ENCODE data around the gene NCAPH2.

Gene NCAPH2

DNA sequence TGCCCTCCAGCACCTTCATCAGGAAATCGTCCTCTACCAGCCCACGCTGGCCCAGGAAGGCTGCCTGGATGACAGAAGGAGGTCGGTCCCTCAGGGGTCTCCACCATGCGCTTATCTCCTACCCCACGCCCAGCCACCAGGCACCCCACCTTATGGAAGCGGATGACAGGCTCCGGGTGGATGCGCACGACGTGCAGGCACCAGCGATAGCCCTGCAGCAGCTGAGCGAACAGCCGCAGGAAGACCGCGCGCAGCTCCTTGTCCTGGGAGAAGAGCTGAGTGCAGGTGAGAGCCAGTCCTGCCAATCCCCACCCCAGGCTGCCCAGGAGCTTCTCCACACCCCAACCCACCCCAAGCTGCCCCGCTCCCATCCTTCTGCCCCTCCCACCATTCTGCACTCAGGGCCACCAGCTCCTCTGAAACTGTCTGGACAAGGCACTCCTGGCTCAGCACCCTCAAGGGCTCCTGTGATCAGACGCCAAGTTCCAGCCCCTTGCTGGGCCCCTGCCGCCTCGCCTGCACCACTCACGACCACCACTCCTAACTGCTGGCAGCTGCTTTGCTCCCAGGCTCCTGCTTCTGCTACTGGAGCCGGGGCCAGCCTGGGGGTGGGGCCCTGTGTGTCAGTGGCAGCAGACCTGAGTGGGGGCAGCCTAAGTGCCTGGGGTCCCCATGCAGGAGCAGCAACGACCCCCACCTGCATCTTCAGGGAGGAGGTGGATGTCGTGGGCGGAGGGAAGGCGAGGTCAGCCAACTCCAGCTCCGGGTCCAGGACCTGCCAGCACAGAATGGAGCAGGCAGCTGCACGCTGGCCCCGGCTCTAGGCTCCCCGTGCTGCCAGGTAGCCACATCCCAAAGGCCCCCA, 42.7 kb upstream of the NCAPH2 start:
- H3K27ac ChIP-seq (replicated peaks; ENCODE audit: low read length): no peak overlapping the region
- H3K23ac ChIP-seq (ENCODE audit: low read depth, low read length, poor library complexity): peak overlapping the region; percentile 65
- H3K9ac ChIP-seq (ENCODE audit: low read depth, low read length, poor library complexity): no peak overlapping the region
- H3K4ac ChIP-seq (ENCODE audit: low read length): no peak overlapping the region
- peak overlapping the region; percentile 79 for H4K91ac ChIP-seq (ENCODE audit: low read depth, low read length, poor library complexity)
- H2AFZ ChIP-seq (ENCODE audit: low read length): no peak overlapping the region
- H2BK120ac ChIP-seq (ENCODE audit: low read depth, low read length): no peak overlapping the region
- no peak overlapping the region for H3K4me3 ChIP-seq (ENCODE audit: low read length in 2 of 2)
- no peak overlapping the region for H2BK5ac ChIP-seq (ENCODE audit: low read length)
- no peak overlapping the region for H2AK5ac ChIP-seq (ENCODE audit: low read depth, low read length)
- no peaks in the 10 kb centered on the region for H3K27me3 ChIP-seq (ENCODE audit: control insufficient read depth in 3 of 3, insufficient read depth in 3 of 3, low read depth in 1 of 3, low read length in 3 of 3)
- peaks cover 63 to 79% of the 10 kb centered on the region in 2 donors for H3K36me3 ChIP-seq (replicated peaks in 1 of 2; ENCODE audit: control insufficient read depth in 2 of 2, insufficient read depth in 2 of 2, low read length in 2 of 2)
- no peak overlapping the region for H3K4me2 ChIP-seq (ENCODE audit: insufficient read depth, low read length, poor library complexity, severe bottlenecking)
- DNase-seq (ENCODE audit: low spot score): no peak
- H3K14ac ChIP-seq (ENCODE audit: low read length): peak overlapping the region; percentile 56
- H3K79me1 ChIP-seq (ENCODE audit: low read depth, low read length): peaks cover 28% of the 10 kb centered on the region
- H3K9me3 ChIP-seq (replicated peaks in 1 of 2; ENCODE audit: control insufficient read depth in 2 of 2, insufficient read depth in 1 of 2, low read depth in 1 of 2, low read length in 2 of 2): no peaks in the 10 kb centered on the region
- H4K8ac ChIP-seq (ENCODE audit: low read depth, low read length): no peak overlapping the region
- no peak overlapping the region for H2BK12ac ChIP-seq (ENCODE audit: low read length)
- H3K18ac ChIP-seq (ENCODE audit: low read length): no peak overlapping the region
- no CpG with 5 or more reads among the region's 30 CpGs for WGBS, 2 donors (ENCODE audit: extremely low coverage in 2 of 2, insufficient read length in 2 of 2, insufficient replicate concordance in 1 of 2)
- no peak overlapping the region for H2BK15ac ChIP-seq (ENCODE audit: low read length)
- H3K4me1 ChIP-seq (ENCODE audit: control insufficient read depth in 2 of 2, insufficient read depth in 1 of 2, low read depth in 1 of 2, low read length in 2 of 2): peaks cover 0 to 2% of the 10 kb centered on the region in 2 donors

DNA sequence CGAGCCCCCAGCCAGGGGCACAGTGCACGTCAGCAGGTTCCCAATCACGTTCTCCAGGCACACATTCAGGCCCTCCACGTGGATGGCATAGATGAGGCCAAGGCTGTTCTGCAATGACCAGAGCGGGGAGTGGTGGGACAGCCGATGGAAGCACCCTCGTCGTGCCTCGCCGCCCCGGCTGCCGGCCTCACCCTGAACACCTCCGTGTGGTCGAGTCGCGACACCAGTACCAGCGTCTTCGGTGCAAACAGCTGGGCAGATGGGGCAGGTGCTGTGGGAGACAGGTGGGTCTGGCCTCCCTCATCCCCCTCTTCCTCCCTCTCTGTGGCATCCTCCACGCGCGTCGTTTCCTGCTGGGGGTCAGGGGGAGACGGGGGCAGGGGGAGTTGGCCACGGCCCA, 40.7 kb upstream of the NCAPH2 start:
- Histone ChIP-seq H3K14ac (ENCODE audit: low read length) (no peak overlapping the region), H3K27me3 (ENCODE audit: control insufficient read depth in 3 of 3, insufficient read depth in 3 of 3, low read depth in 1 of 3, low read length in 3 of 3) (no peaks in the 10 kb centered on the region), H2BK12ac (ENCODE audit: low read length) (no peak overlapping the region), H3K18ac (ENCODE audit: low read length) (no peak overlapping the region), H2AK5ac (ENCODE audit: low read depth, low read length) (no peak overlapping the region), H3K4me2 (ENCODE audit: insufficient read depth, low read length, poor library complexity, severe bottlenecking) (peak overlapping the region; percentile 18), H3K23ac (ENCODE audit: low read depth, low read length, poor library complexity) (peak overlapping the region; percentile 73), H3K36me3 (replicated peaks in 1 of 2; ENCODE audit: control insufficient read depth in 2 of 2, insufficient read depth in 2 of 2, low read length in 2 of 2) (peaks cover 45 to 71% of the 10 kb centered on the region in 2 donors), H3K4me1 (ENCODE audit: control insufficient read depth in 2 of 2, insufficient read depth in 1 of 2, low read depth in 1 of 2, low read length in 2 of 2) (peaks cover 0 to 3% of the 10 kb centered on the region in 2 donors), H3K4ac (ENCODE audit: low read length) (no peak overlapping the region), H3K4me3 (ENCODE audit: low read length in 2 of 2) (no peak overlapping the region), H3K9me3 (replicated peaks in 1 of 2; ENCODE audit: control insufficient read depth in 2 of 2, insufficient read depth in 1 of 2, low read depth in 1 of 2, low read length in 2 of 2) (no peaks in the 10 kb centered on the region), H2BK5ac (ENCODE audit: low read length) (no peak overlapping the region), H3K79me1 (ENCODE audit: low read depth, low read length) (peaks cover 43% of the 10 kb centered on the region), H4K91ac (ENCODE audit: low read depth, low read length, poor library complexity) (no peak overlapping the region), H2AFZ (ENCODE audit: low read length) (no peak overlapping the region), H4K8ac (ENCODE audit: low read depth, low read length) (no peak overlapping the region), H3K9ac (ENCODE audit: low read depth, low read length, poor library complexity) (no peak overlapping the region), H2BK15ac (ENCODE audit: low read length) (no peak overlapping the region), H3K27ac (replicated peaks; ENCODE audit: low read length) (no peak overlapping the region), H2BK120ac (ENCODE audit: low read depth, low read length) (no peak overlapping the region)
- no peak for DNase-seq (ENCODE audit: low spot score)
- WGBS, 2 donors (ENCODE audit: extremely low coverage in 2 of 2, insufficient read length in 2 of 2, insufficient replicate concordance in 1 of 2): no CpG with 5 or more reads among the region's 24 CpGs

- Histone ChIP-seq H3K9me3 (replicated peaks in 1 of 2; ENCODE audit: control insufficient read depth in 2 of 2, insufficient read depth in 1 of 2, low read depth in 1 of 2, low read length in 2 of 2) (no peaks in the 10 kb centered on the region), H3K4ac (ENCODE audit: low read length) (no peak overlapping the region), H3K9ac (ENCODE audit: low read depth, low read length, poor library complexity) (no peak overlapping the region), H3K79me1 (ENCODE audit: low read depth, low read length) (peaks cover 47% of the 10 kb centered on the region), H3K4me3 (ENCODE audit: low read length in 2 of 2) (no peak overlapping the region), H3K4me2 (ENCODE audit: insufficient read depth, low read length, poor library complexity, severe bottlenecking) (no peak overlapping the region), H2BK15ac (ENCODE audit: low read length) (no peak overlapping the region), H3K23ac (ENCODE audit: low read depth, low read length, poor library complexity) (no peak overlapping the region), H3K4me1 (ENCODE audit: control insufficient read depth in 2 of 2, insufficient read depth in 1 of 2, low read depth in 1 of 2, low read length in 2 of 2) (peaks cover 0 to 3% of the 10 kb centered on the region in 2 donors), H3K36me3 (replicated peaks in 1 of 2; ENCODE audit: control insufficient read depth in 2 of 2, insufficient read depth in 2 of 2, low read length in 2 of 2) (peaks cover 40 to 71% of the 10 kb centered on the region in 2 donors), H4K91ac (ENCODE audit: low read depth, low read length, poor library complexity) (no peak overlapping the region), H2BK120ac (ENCODE audit: low read depth, low read length) (no peak overlapping the region), H2BK5ac (ENCODE audit: low read length) (no peak overlapping the region), H2AFZ (ENCODE audit: low read length) (no peak overlapping the region), H2AK5ac (ENCODE audit: low read depth, low read length) (no peak overlapping the region), H2BK12ac (ENCODE audit: low read length) (no peak overlapping the region), H3K27me3 (ENCODE audit: control insufficient read depth in 3 of 3, insufficient read depth in 3 of 3, low read depth in 1 of 3, low read length in 3 of 3) (no peaks in the 10 kb centered on the region), H3K27ac (replicated peaks; ENCODE audit: low read length) (no peak overlapping the region), H3K14ac (ENCODE audit: low read length) (no peak overlapping the region), H4K8ac (ENCODE audit: low read depth, low read length) (no peak overlapping the region), H3K18ac (ENCODE audit: low read length) (no peak overlapping the region)
- DNase-seq (ENCODE audit: low spot score): no peak
- no CpG with 5 or more reads among the region's 22 CpGs for WGBS, 2 donors (ENCODE audit: extremely low coverage in 2 of 2, insufficient read length in 2 of 2, insufficient replicate concordance in 1 of 2)
Measured at GRCh38 chr22:50467773-50468440, 40.1 kb upstream of the NCAPH2 start.

DNA sequence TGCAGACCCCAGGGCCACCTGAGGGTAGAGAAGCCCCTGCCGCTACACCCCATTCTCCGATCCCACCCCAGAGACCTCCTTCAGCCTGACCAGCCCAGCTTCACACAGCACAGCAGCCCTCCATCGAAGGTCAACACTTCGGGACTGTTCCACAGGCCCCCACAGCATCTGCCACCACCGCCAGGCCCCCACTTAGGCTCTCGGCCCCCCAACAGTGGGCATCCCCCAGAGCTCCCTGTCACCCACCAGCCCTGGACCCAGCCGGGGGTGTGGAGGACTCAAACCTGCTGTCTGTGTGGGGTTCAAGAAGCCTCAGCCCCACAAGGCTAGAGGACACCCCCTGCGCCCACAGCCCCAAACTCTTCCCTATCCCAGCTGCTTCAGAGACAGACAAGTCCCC, 39.4 kb upstream of the NCAPH2 start:
- Histone ChIP-seq H3K27me3 (ENCODE audit: control insufficient read depth in 3 of 3, insufficient read depth in 3 of 3, low read depth in 1 of 3, low read length in 3 of 3) (no peaks in the 10 kb centered on the region), H3K36me3 (replicated peaks in 1 of 2; ENCODE audit: control insufficient read depth in 2 of 2, insufficient read depth in 2 of 2, low read length in 2 of 2) (peaks cover 35 to 70% of the 10 kb centered on the region in 2 donors), H2AK5ac (ENCODE audit: low read depth, low read length) (no peak overlapping the region), H2AFZ (ENCODE audit: low read length) (no peak overlapping the region), H2BK15ac (ENCODE audit: low read length) (no peak overlapping the region), H3K18ac (ENCODE audit: low read length) (no peak overlapping the region), H2BK5ac (ENCODE audit: low read length) (no peak overlapping the region), H3K4ac (ENCODE audit: low read length) (no peak overlapping the region), H3K23ac (ENCODE audit: low read depth, low read length, poor library complexity) (no peak overlapping the region), H2BK120ac (ENCODE audit: low read depth, low read length) (no peak overlapping the region), H3K4me3 (ENCODE audit: low read length in 2 of 2) (no peak overlapping the region), H3K4me2 (ENCODE audit: insufficient read depth, low read length, poor library complexity, severe bottlenecking) (no peak overlapping the region), H3K9me3 (replicated peaks in 1 of 2; ENCODE audit: control insufficient read depth in 2 of 2, insufficient read depth in 1 of 2, low read depth in 1 of 2, low read length in 2 of 2) (no peaks in the 10 kb centered on the region), H4K91ac (ENCODE audit: low read depth, low read length, poor library complexity) (no peak overlapping the region), H3K79me1 (ENCODE audit: low read depth, low read length) (peaks cover 53% of the 10 kb centered on the region), H3K9ac (ENCODE audit: low read depth, low read length, poor library complexity) (no peak overlapping the region), H2BK12ac (ENCODE audit: low read length) (no peak overlapping the region), H3K4me1 (ENCODE audit: control insufficient read depth in 2 of 2, insufficient read depth in 1 of 2, low read depth in 1 of 2, low read length in 2 of 2) (peaks cover 2 to 7% of the 10 kb centered on the region in 2 donors), H3K14ac (ENCODE audit: low read length) (no peak overlapping the region), H4K8ac (ENCODE audit: low read depth, low read length) (no peak overlapping the region), H3K27ac (replicated peaks; ENCODE audit: low read length) (no peak overlapping the region)
- no peak for DNase-seq (ENCODE audit: low spot score)
- no CpG with 5 or more reads among the region's 8 CpGs for WGBS, 2 donors (ENCODE audit: extremely low coverage in 2 of 2, insufficient read length in 2 of 2, insufficient replicate concordance in 1 of 2)

Measured in neuronal stem cell (in vitro differentiated cells).